GM21529 (cell line): ENCODE data around the gene SLC24A4.
"Not testable (repeated sequence)": the region's sequence is repeated elsewhere in the genome, so short reads cannot be mapped to it uniquely, and the experiment has no call there.

Experiments
- ATAC-seq: cut with Tn5 transposase; IDR thresholded peaks from one replicate; pipeline ENCODE4 v1.9.1; 2021; ENCODE audit not compliant: unreplicated experiment

Gene SLC24A4

DNA sequence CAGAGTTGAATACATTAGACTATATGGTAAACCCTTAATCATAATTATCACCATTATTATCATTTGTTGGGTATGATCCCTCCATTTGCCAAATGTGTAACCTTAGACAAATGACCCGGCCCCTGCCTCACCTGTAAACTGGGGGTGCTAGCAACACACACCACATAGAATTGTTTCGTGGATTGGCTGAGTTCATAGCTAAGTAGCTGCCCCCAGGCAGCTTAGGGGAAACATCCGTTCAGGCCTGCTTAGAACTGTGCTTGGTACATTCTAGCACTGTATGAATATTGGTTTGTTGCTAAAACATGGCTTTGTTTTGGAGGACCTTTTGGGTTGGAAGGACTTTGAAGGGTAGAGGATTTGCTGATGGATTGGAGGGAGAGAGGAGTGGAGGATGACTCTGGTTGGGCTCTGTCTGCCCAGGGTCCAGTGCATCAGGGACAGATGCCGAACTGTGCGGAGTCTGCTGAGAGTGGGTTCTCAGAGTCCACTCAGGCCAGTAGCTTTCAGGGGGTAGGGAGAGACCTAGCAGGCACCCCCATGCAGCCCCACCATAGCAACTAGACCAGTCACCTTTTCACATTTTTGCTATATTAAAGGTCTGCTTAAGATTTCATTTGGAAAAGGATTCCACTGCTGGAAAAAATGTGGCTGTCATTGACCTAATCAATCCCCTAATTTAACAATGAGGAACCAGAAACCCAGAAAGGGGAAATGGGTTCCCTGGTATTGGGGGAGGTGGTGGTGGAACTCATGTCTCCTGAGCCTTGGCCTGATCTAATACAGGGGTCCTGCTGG, 192.8 kb downstream of the SLC24A4 start:
- ATAC-seq = no peak

DNA sequence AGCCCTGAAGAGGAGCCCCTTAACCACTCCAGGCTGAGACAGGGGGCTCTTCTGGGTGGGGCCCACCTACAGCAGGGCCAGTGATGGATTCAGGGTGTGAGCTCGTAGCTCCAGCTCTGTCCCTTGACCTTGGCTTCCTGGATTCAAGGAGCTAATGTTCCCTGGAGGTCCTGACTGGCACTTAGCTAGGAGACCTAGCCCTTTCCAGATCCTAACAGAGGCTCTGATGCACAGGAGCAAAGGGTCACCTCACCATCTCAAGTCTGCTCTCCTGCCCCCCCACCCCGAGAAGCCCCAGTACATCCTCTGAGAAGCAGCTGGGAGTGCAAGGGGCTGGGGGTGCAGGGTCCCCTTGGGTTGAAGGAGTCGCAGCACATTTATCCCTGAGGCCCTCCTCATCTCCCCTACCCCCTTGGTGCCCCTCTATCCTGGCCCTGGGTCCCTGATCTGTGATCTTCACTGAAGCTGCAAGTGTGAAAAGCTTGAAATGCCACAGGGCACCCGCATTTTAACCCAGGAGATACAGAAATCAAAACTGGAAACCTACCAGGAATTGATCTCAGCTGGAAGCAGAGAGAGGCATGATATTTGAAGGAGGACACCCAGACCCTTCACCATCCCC, 193.5 kb downstream of the SLC24A4 start:
- no peak for ATAC-seq

DNA sequence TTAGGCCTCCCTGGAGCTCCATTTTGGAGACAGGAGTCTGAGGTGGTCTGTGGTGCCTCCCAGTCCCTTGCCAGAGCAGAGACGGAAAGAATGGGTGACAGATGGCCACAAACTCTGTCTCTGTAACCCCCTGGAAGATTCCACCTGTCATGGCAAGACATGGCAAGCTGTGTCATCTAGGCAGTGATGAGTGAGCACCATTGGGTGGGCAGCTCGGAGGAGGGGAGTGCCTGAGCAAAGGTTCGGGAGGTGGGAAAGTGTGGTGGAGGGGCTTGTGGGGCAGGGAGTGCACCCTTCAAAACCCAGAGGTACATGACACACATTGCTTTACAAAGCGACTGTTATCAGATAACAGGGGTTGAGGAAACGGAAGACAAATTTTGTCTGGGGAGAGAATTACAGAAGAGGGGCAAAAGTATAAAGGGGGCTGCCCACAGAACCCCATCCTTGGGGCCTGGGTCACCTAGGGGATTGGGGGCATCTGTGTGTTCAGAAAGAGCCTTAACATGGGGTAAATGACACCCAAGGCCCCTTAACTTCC, 194.1 kb downstream of the SLC24A4 start:
- no peak for ATAC-seq

DNA sequence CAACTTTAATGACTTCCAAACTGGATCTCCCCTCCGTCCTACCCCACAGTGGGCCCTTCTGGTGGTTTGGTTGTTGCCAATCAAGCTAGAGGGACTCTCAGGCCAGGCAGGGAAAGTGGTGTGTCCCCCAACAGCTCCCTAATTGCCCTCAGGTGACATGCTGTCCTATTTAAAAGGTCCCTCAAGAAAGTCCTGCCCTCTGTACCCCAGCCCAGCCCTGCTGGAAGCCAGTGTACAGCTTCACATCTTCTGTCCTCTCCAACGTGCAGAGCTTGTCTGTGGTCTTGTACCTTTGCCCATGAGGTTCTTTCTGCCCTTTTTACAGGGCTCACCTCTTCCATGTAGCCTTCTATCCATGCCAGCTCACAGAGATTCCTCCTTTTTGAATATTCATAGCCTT, 194.8 kb downstream of the SLC24A4 start:
- ATAC-seq = no peak

DNA sequence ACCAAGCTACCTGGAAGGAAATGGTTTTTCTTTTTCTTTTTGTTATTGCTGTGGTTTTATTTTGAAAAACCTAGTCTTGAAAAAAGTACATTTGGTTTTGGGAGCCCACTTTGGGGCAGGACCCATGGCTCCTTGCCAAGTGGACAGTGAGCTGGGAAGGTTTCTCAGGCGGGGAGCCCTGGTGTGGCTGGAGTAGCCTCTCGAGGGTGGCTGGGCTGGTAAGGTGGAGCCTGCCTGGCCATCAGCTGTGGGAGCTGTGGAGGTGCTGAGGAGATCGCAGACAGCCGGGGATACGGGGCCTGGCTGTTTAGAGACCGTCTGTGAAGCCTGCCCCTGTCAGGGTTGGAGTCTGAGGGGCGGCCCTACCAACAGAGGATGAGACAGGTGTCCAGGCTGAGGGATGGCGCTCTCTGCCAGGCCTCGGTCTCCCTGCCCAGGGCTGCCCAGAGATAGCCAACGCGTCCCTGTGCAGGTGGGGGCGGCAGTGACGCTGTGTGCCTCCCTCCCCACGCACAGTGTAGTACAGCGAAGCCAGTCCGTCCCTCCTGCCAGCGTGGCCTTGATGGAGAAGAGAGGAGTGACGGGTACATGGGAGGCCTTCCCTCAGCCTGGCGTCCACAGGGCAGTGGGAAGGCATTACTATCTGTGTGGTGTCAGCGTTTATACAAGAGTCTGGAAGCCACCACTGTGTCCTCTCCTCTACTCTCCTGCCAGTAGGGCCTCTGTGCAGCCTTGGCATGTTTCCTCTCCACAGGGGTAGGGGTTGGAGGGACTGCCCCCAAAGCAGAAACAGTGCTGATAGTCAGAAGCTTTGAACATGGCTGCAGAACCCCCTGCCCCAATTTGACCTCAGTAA, 196.5 kb downstream of the SLC24A4 start:
- no peak for ATAC-seq

DNA sequence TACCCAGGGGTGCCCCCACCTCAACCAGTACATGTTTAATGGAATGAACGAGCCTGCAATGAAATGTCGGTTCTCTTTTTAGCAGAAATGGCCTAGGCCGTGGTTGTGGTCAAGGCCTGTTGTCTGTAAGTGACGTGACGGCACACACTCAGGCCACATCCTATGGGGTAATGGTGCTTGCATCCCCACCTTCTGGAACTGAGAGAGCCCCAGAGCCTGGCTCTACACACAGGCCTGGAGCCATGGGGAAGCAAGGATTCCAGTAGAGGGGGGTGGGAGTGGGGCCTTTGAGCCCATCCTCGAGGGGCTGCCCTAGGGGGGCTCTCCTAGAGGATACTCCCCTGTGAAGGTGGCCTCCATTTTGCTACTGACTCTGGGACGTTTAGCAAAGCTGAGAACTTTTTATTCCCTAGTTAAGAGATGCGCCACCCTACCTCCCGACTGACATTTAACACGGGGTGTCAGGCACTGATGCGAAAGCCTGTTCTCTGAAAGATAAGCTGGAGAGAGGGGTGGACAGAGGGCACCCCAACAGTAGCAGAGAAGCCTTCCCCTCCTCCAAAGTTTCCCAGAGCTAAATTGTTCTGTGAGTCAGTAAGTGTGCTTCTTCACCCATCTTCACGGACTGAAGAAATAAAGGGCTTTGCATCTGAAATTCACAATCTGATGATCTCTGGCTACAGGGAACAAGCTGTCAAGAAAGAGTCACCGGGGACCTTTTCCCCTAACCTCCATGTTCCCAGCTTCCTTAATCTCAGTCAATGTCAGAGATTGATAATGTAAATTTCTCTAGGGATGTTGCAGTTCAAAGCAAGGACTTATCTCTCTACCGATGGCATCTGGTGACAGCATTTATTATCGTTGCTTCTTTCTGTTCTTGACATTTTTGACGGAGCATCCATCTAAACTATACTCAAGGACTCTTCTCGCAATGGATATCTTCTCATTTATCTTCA, 197.4 kb downstream of the SLC24A4 start:
- no peak for ATAC-seq

DNA sequence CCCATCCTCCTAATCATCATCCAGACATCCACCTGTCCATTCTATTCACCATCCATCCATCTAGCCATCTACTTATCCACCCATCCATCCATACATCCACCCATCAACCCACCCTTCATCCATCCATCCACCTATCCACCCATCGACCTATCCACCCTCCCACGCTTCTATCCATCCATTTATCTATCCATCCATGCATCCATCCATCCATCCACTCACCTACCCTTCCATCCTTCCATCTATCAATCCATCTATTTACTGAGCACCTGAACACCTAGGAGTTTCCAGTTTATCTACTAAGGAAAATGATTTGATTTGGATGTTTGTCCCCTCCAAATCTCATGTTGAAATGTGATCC, 198.1 kb downstream of the SLC24A4 start:
- ATAC-seq = no peak

DNA sequence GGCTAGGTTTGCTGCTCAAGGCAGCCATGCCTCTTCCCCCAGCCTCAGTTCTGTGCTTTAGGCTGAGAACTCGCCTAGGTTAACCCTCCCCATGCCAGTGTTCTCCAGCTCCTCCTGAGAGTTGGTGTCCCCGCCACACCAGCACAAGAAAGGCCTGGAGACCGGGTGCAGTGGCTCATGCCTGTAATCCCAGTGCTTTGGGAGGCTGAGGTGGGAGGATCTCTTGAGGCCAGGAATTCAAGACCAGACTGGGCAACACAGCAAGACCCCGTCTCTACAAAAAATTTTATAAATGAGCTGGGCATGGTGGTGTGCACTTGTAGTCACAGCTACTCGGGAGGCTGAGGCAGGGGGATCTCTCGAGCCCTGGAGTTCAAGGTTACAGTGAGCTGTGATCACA, 200.8 kb downstream of the SLC24A4 start:
- no peak for ATAC-seq

DNA sequence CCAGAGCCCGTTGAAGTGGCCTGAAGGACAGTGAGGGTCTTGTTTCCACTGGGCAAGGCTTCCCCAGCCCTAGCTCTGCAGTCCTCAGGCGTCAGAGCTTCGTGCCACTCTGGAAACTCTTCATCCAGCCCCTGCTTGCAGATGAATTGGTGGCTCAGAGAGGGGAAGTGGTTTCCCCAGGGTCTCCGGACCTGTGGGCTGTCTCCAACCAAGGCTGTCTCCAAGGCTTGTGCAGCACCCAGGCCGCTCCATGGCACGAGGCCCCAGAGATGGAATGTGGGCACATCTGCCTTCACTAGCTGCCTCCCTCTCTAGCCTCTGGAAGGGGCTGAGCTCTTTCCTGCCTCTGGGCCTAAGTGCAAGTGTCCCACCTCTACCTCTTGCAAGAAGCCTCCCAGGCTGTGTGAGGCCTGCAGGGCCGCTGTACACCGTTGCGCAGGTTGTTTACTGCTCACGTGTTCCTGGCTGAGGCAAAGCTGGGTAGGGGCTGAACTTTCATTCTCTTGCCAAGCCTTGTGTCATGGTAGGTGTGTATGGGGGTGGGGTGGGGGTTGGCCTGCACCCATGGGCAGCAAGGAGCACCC, 201.7 kb downstream of the SLC24A4 start:
- no peak for ATAC-seq

DNA sequence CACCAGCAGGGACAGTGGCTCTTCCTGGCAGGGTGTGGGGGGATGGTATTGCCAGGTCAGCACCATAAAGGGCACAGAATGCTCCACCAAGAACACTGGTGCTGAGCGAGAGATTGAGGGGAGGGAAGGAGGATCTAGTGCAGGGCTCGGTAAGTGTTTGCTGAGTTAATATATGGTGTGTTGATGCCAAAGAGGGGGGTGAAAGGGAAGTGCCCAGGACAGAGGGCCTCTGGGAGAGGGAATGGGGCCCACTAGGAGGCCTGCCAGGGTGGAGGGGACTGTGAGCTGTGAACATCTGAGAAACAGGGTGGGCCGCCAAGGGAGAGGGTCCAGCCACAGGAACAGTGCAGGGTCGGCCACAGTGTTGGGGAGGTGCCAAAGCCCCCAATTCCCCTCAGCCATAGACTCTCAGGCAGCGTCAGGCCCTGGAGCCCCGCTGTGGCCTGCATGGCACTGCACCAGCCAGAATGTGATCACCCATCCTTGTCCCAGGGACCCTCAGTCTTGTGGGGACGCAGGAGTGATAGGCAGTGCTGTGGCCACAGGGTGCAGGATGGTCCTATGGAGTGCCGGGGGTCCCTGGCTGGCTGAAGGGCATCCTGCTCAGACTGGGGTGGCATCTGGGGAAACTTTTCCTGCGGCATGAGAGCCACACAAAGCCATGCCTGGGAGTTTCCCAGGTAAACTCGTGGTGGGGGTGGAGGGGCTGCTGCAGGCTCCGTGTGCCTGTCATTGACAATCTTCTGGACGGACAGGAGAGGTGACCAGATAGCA, 202.5 kb downstream of the SLC24A4 start:
- ATAC-seq = no peak

DNA sequence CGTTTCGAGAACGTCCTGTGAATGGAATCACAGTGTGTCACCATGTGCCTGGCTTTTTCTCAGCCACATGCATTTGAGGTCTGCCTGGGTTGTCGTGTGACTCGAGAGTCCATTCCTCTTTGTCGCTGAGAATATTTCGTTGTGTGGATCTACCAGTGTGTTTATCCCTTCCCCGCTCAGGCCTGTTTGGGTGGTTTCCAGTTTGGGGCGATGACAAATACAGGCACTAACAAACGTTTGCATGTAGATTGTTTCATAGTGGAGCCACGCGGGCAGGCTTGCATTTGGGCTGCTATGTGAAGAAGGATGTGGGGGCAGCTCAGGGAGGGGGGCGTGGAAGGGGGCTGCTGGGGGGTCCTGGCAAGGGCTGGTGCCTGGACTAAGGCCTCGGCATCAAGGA, 204.8 kb downstream of the SLC24A4 start:
- no peak for ATAC-seq

DNA sequence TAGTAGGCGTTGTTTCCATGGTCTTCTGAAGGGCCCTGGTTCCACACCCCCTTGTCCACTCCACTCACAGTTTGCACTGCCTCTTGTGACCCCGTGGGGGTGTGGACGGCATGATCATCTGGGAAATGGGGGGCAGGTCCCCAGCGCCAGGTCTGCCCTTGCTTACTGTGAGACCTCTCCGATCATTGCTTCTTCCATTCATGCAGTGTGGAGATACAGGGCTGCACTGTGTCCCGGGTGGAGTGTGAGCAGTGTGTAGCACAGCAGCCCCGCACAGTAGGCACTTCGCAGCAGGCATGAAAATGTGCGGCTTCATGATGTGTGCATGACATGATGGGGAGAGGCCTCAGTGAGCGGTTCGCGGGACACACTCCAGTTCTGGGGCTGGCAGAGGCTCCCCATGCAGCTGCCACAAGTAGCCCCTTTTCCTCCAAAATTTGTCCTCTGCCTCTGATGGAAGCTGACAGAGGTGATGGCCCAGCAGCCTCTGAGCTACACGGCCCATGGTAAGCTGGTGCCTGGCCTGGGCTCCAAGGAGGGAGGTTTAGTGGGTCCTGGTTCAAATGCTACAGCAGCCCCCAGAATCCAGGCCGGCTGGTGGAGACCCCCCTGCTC, 205.6 kb downstream of the SLC24A4 start:
- ATAC-seq = no peak

DNA sequence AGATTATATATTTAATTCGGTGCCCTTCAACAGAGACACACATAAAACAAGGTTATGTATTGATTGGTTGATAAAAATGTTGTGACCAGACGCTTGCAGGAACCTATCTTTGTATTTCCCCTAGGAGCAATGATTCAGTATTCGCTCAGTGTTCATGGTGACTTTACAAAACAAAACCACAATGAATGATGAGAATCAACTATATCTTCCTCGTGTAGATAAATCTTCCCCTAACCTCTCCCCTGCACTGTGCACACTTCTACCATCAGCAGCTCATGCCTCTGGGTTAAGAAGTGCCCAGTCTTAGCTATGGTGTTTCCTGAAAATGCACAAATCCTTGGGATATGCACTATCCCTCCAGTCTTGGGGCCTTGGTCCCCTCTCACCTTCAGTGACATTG, 206.9 kb downstream of the SLC24A4 start:
- no peak for ATAC-seq

DNA sequence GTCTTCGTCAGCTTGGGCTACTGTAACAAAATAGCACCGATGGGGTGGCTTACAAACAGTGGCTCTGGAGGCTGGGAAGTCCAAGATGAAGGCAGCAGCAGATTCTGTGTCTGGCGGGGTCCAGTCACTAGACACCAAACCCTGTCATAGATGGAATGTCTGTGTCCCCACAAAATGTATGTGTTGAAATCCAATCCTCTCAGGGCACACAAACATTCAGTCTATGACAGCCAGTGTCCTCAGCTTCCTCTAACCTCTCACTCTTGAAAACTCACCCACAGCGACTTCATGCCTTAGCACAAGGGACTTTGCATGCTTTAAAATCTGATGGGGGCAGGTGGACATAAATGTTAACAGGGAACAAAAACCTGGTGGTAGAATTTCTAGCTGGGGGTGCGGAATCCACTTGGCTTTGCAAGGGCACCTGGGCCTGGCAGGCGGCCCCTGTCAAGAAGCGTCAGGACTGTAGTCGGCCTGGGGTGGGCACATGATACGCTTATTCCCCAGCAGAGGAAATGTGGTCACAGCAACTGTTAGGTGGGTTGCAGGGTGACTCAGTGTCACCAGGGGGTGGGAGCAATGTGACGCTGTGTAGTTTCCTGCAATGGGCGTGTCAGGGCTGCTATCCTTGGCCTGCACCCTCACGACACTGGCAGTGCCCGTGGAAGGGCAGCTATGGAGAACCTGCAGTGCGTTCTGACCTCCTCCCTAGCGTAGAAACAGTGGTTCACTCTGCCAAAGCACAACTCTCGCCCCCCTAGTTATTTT, 208.3 kb downstream of the SLC24A4 start:
- no peak for ATAC-seq

DNA sequence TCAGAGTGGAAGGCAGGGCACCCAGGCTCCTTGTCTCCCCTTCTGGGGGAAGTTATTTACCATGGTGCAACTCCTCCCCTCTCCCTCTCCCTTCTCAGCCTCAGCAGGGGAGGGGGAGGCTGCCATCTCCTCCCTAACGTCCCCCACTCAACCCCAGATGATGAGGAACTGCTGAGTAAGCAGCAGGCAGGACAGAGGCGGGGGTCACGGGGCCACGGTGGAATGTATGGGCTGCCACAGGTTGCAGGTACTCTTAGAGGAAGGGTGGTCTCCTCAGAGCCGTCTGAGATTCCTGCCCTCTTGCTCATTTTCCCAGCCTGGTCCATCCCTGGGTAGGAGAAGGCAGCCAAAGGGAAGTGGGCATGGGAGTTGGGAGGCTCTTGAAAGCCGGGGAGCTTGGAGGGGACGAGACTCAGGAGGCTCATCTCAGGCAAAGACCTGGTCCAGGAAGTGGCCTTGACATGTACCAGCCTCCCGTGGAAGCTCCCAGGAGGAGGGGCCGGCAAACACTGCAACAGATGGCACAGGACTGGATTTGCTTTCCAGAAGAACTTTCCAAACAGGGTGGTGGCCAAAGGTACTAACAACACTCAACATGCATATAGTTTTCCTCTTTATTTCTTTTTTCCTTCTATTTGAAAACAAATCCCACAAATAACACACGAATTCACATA, 209.7 kb downstream of the SLC24A4 start:
- no peak for ATAC-seq

DNA sequence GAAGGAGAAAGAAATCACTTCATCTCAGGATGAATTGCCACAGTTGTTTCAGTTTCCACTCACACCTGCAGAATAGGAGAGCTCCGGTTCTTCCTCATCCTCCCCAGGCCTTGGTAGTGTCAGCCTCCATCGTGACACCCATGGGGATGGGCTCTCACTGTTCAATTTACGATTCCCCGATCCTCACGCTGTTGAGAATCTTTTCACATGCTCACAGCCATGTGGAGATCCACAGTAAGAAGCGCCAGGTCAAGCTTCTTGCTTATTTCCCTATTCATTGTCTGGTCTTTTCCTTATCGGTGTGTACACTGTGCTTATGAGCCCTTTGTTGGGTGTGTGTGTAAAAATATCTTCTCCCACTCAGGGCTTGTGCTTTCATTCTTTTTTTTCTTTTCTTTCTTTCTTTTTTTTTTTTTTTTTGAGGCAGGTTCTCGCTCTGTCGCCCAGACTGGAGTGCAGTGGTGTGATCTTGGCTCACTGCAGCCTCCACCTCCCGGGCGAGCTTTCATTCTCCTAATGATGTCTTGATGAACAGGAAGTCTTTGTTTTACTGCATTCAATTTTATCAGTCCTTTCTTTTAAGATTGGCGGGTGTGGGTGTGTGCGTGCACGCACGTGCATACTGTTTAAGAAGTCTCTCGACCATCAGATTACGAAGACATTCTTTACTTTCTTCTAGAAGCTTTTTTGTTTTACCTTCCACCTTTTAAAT, 212.1 kb downstream of the SLC24A4 start:
- no peak for ATAC-seq

DNA sequence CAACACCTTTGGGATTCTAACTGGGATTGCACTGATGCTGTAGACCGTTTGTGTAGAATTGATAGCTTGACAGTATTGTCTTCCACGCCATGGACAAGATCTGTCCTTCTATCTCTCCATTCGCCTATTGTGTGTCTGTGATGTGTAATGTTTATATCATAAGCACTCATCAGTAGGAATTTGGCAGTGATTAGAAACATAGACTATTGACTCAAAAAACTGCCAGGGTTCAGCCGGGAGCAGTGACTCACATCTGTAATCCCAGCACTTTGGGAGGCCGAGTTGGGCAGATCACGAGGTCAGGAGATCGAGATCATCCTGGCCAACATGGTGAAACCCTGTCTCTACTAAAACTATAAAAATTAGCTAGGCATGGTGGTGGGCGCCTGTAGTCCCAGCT, 213.3 kb downstream of the SLC24A4 start:
- ATAC-seq = not testable (repeated sequence)
